Retinal pigment epithelial cell (primary cell): ENCODE measurements around the gene COL11A2.
A peak's percentile ranks its signal among the peaks of the same experiment; 100 is the strongest.

Experiments
- DNase-seq: peaks from one replicate; pipeline ENCODE4 v3.0.0-alpha.2; 2010; ENCODE audit warnings: low read depth
- H3K4me3 ChIP-seq: 2 replicates; pipeline ENCODE4 v1.5.1; 2011; ENCODE audit warnings: mild to moderate bottlenecking, low read length, control low read depth, moderate library complexity
- TF ChIP-seq, protein P1 (sequence below): conservative IDR thresholded peaks from 2 replicates; pipeline ENCODE4 v1.5.1; 2011; ENCODE audit warnings: low read depth, low read length, control low read depth, inconsistent platforms

Gene COL11A2

DNA sequence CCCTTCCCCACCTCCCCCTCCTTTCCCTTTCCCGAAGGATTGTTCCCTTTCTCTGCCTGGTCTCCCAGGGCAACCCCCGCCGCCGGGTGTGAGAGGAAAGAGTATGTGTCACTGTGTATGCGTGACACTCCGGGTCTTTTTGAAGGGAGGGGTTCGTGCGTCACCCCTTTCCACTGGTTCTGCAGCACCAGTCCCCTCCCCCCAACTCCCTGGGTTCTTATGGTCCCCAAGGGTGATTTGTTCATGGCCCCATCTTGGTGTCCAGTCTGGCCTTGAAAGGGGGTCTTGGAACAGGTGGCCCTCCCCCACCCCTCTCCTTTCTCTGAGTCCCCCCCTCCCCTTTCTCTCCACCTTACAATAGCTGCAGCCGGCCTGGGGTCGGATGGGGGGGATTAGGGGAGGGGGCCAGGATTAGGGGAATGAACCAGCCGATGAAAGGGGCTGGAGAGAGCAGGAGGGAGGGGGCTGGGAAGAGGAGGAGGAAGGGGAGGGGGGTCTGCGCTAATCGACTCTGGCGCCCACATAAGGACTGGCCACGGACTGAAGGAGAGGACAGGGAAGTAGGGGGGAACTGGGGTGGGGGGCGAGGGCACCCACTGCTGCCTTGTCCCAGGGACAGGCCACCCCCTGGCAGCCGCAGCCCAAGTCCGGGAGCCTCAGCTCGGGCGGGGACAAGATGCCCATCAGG is 14.7 kb upstream of the COL11A2 start:
- TF ChIP-seq, protein P1, sequence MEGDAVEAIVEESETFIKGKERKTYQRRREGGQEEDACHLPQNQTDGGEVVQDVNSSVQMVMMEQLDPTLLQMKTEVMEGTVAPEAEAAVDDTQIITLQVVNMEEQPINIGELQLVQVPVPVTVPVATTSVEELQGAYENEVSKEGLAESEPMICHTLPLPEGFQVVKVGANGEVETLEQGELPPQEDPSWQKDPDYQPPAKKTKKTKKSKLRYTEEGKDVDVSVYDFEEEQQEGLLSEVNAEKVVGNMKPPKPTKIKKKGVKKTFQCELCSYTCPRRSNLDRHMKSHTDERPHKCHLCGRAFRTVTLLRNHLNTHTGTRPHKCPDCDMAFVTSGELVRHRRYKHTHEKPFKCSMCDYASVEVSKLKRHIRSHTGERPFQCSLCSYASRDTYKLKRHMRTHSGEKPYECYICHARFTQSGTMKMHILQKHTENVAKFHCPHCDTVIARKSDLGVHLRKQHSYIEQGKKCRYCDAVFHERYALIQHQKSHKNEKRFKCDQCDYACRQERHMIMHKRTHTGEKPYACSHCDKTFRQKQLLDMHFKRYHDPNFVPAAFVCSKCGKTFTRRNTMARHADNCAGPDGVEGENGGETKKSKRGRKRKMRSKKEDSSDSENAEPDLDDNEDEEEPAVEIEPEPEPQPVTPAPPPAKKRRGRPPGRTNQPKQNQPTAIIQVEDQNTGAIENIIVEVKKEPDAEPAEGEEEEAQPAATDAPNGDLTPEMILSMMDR, result no peak
- peak overlapping the region; percentile 87 for H3K4me3 ChIP-seq
- no peak for DNase-seq

GRCh38 chr6:33206027-33206863 is 14.0 kb upstream of the COL11A2 start:
- TF ChIP-seq, protein P1, result no peak
- DNase-seq, result no peak
- no peak overlapping the region for H3K4me3 ChIP-seq

- TF ChIP-seq, protein P1, result no peak
- peak; percentile 62 for DNase-seq
- peak overlapping the region; percentile 80 for H3K4me3 ChIP-seq
Measured at GRCh38 chr6:33205191-33206026, 13.1 kb upstream of the COL11A2 start.

DNA sequence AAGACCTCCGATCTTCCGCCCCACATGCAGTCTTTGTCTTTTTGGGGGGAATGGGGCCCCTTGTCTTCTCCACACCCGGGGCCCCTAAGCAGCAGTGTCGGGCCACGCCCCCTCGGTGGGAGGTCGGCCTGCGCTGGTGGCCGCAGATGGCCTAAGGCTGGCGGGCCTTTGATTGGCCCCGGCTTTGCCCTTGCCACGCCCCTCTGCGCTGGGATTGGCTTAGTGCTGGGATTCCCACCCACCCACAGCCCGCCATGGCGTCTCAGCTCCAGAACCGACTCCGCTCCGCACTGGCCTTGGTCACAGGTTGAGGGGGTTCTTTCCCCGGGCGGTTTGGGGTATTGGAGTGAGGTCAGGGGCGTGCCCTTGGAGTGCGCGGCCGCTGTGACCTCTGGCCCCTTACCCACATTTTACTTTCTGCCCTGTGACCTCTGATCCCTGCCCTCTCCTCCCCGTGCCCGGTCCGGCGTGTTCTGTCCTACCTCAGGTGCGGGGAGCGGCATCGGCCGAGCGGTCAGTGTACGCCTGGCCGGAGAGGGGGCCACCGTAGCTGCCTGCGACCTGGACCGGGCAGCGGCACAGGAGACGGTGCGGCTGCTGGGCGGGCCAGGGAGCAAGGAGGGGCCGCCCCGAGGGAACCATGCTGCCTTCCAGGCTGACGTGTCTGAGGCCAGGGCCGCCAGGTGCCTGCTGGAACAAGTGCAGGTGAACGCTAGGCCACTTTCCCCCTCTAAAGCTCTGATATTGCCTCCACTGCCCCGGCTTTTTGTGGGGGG is 12.3 kb upstream of the COL11A2 start, which contains the start of gene HSD17B8:
HSD17B8 (plus strand) TSS at position 241 of the 776 bp plus-strand sequence; CDS start at position 255, 14 bp downstream.
- TF ChIP-seq, protein P1, result no peak
- H3K4me3 ChIP-seq, result peak within 1 kb of the TSS; percentile 80
- DNase-seq, result peak; percentile 63

DNA sequence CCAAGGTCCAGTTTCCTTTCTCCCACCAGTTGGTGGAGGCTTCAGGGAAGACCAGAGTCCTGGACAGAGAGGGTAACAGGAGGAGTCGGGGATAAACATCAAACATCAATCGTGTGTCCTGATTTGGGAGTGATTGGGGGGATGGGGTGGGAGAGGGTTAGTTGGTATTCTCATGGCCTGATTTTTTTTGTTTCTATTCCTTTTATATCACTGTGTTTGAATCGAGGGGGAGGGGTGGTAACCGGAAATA is 11.8 kb upstream of the COL11A2 start:
- H3K4me3 ChIP-seq, result peak overlapping the region; percentile 23
- DNase-seq, result no peak
- TF ChIP-seq, protein P1, result no peak

- no peak overlapping the region for H3K4me3 ChIP-seq
- TF ChIP-seq, protein P1, result no peak
Measured at GRCh38 chr6:33203443-33204164, 11.3 kb upstream of the COL11A2 start.

More at GRCh38 chr6:33203443-33204164, 11.3 kb upstream of the COL11A2 start:
- DNase-seq, result no peak
